GM23248 (cell line): Measurements from ENCODE around the gene PTPRN2.

Experiments
- EZH2 ChIP-seq: fragments of 200-600 bp; sonication (generic); IDR thresholded peaks from 2 replicates; pipeline ENCODE4 v1.6.1; 2018; ENCODE audit warnings: antibody characterized with exemption, mild to moderate bottlenecking; ENCODE audit not compliant: insufficient read depth, poor library complexity, severe bottlenecking
- EZH2phosphoT487 ChIP-seq: fragments of 200-600 bp; sonication (generic); IDR thresholded peaks from 2 replicates; pipeline ENCODE4 v1.6.1; 2018; ENCODE audit warnings: antibody characterized with exemption, moderate library complexity, mild to moderate bottlenecking, low read depth; ENCODE audit not compliant: insufficient read depth

GRCh38 chr7:158512869-158513268 lies 74.8 kb downstream of the PTPRN2 start:
- TF ChIP-seq EZH2 (no peak), EZH2phosphoT487 (no peak)
